ENCODE results near the gene POLR1H.

POLR1H gene

GRCh38 chr6:30062471-30063178 lies 1.6 kb downstream of the POLR1H start:
- DNase-seq, result no peak

- DNase-seq, result no peak
Observed at GRCh38 chr6:30063315-30063714, 2.2 kb downstream of the POLR1H start.

- peak; percentile 28 for DNase-seq
Observed at GRCh38 chr6:30066082-30066481, 5.0 kb downstream of the POLR1H start.

GRCh38 chr6:30066577-30067459 lies 5.8 kb downstream of the POLR1H start, which contains the start of gene PPP1R11:
PPP1R11 (plus strand) TSS chr6:30067198; CDS start chr6:30067411, 213 bp downstream.
- DNase-seq, result peak; percentile 99

- no peak for DNase-seq
Observed at GRCh38 chr6:30067460-30068139, 6.5 kb downstream of the POLR1H start.

GRCh38 chr6:30071081-30071818 lies 10.2 kb downstream of the POLR1H start:
- no peak for DNase-seq

GRCh38 chr6:30071858-30072257 lies 10.8 kb downstream of the POLR1H start:
- DNase-seq, result no peak

GRCh38 chr6:30073489-30074235 lies 12.6 kb downstream of the POLR1H start:
- no peak for DNase-seq

GRCh38 chr6:30074331-30075093 lies 13.4 kb downstream of the POLR1H start:
- no peak for DNase-seq

- DNase-seq, result peak; percentile 47
Observed at GRCh38 chr6:30075094-30075789, 14.2 kb downstream of the POLR1H start, which contains the start of gene RNF39. RNF39 (minus strand) TSS chr6:30075769; CDS start chr6:30075585, 184 bp downstream.

- peak; percentile 59 for DNase-seq
Observed at GRCh38 chr6:30075790-30076732, 15.0 kb downstream of the POLR1H start.

- no peak for DNase-seq
Observed at GRCh38 chr6:30077218-30077617, 16.2 kb downstream of the POLR1H start.

- no peak for DNase-seq
Observed at GRCh38 chr6:30087876-30088275, 26.8 kb downstream of the POLR1H start.

- no peak for DNase-seq
Observed at GRCh38 chr6:30091577-30092381, 30.7 kb downstream of the POLR1H start.

- DNase-seq, result no peak
Observed at GRCh38 chr6:30092852-30093543, 31.9 kb downstream of the POLR1H start.

GRCh38 chr6:30093951-30094661 lies 33.0 kb downstream of the POLR1H start:
- no peak for DNase-seq

GRCh38 chr6:30096829-30097228 lies 35.8 kb downstream of the POLR1H start:
- no peak for DNase-seq
